ENCODE results near the gene PNLIPRP1.

GRCh38 chr10:116625845-116626244, 35.1 kb downstream of the PNLIPRP1 start:
- TF ChIP-seq CTCF (conservative IDR thresholded peaks at IDR 0.05) (no peak), ZFX (IDR thresholded peaks at IDR 0.05) (no peak)
